Measurements from ENCODE around the gene CCDC188. TPM values are rescaled to one million over a fixed set of nuclear protein-coding genes. Genes with fewer than 3 reads are reported as not detected.

CCDC188 gene
- total RNA-seq, 2 experiments from 2014 or later, result not detected

GRCh38 chr22:20113551-20114310 is 37.1 kb downstream of the CCDC188 start:
- POLR2A ChIA-PET, result interaction anchor here (0.7 kb wide), 1 partner anchor 14 kb away, joined by 3 read pairs; no protein-coding TSS in a partner anchor
- CTCF ChIA-PET, result interaction anchor here (1.1 kb wide), 1 partner anchor 46 kb away, joined by 4 read pairs; no protein-coding TSS in a partner anchor

GRCh38 chr22:20112623-20113511 is 38.0 kb downstream of the CCDC188 start:
- CTCF ChIA-PET, result interaction anchor here (1.1 to 2.8 kb wide), 4 partner anchors 11 to 143 kb away, joined by 3 to 14 read pairs (median 4); no protein-coding TSS in a partner anchor
- POLR2A ChIA-PET, result interaction anchor here (0.7 to 0.9 kb wide), 2 partner anchors 12 to 14 kb away, joined by 3 to 4 read pairs; no protein-coding TSS in a partner anchor

GRCh38 chr22:20111689-20112622 is 38.9 kb downstream of the CCDC188 start:
- ChIA-PET CTCF (interaction anchor here (0.7 to 2.8 kb wide), 7 partner anchors 10 to 142 kb away, joined by 3 to 14 read pairs (median 3); no protein-coding TSS in a partner anchor), POLR2A (interaction anchor here (0.9 to 1.6 kb wide), 2 partner anchors 11 to 29 kb away, joined by 4 to 7 read pairs (median 5); no protein-coding TSS in a partner anchor)

- ChIA-PET CTCF (interaction anchor here (0.7 to 2.8 kb wide), 10 partner anchors 10 to 141 kb away, joined by 3 to 14 read pairs (median 3); no protein-coding TSS in a partner anchor), POLR2A (interaction anchor here (0.5 to 1.6 kb wide), 3 partner anchors 11 to 40 kb away, joined by 5 to 11 read pairs (median 7); no protein-coding TSS in a partner anchor)
These were observed 39.7 kb downstream of the CCDC188 start for GRCh38 chr22:20111045-20111688.

GRCh38 chr22:20110359-20110985 is 40.4 kb downstream of the CCDC188 start:
- POLR2A ChIA-PET, result interaction anchor here (0.5 to 1.6 kb wide), 2 partner anchors 10 to 40 kb away, joined by 5 to 11 read pairs; no protein-coding TSS in a partner anchor

GRCh38 chr22:20109411-20110358 is 41.2 kb downstream of the CCDC188 start:
- POLR2A ChIA-PET, result no interaction called here

More at GRCh38 chr22:20110359-20110985, 40.4 kb downstream of the CCDC188 start:
- CTCF ChIA-PET, result interaction anchor here (0.8 to 2.8 kb wide), 7 partner anchors 9 to 140 kb away, joined by 3 to 14 read pairs (median 3); no protein-coding TSS in a partner anchor

GRCh38 chr22:20108757-20109230 is 42.1 kb downstream of the CCDC188 start:
- CTCF ChIA-PET, result interaction anchor here (0.9 to 1.2 kb wide), 2 partner anchors 8 to 24 kb away, joined by 3 read pairs; partner anchors contain the start of gene TRMT2A
- POLR2A ChIA-PET, result interaction anchor here (1.3 kb wide), 1 partner anchor 9 kb away, joined by 3 read pairs; no protein-coding TSS in a partner anchor

More at GRCh38 chr22:20109411-20110358, 41.2 kb downstream of the CCDC188 start:
- CTCF ChIA-PET, result interaction anchor here (1.0 to 2.8 kb wide), 3 partner anchors 8 to 139 kb away, joined by 4 to 14 read pairs (median 4); no protein-coding TSS in a partner anchor

- POLR2A ChIA-PET, result interaction anchor here (0.8 to 1.3 kb wide), 2 partner anchors 8 to 9 kb away, joined by 3 read pairs; partner anchors contain the start of gene RANBP1
- CTCF ChIA-PET, result interaction anchor here (0.9 to 1.2 kb wide), 2 partner anchors 9 to 23 kb away, joined by 3 read pairs; partner anchors contain the start of gene TRMT2A
These were observed 42.7 kb downstream of the CCDC188 start for GRCh38 chr22:20107951-20108756.

GRCh38 chr22:20107471-20107901 is 43.4 kb downstream of the CCDC188 start:
- ChIA-PET CTCF (no interaction called here), POLR2A (interaction anchor here (0.8 kb wide), 1 partner anchor 9 kb away, joined by 3 read pairs; the partner anchor contains the start of gene RANBP1)

- CTCF ChIA-PET, result interaction anchor here (2.2 kb wide), 1 partner anchor 8 kb away, joined by 7 read pairs; the partner anchor contains the start of gene RANBP1
- POLR2A ChIA-PET, result no interaction called here
These were observed 44.0 kb downstream of the CCDC188 start for GRCh38 chr22:20106849-20107237.

GRCh38 chr22:20106205-20106848 is 44.5 kb downstream of the CCDC188 start:
- CTCF ChIA-PET, result interaction anchor here (1.3 to 2.2 kb wide), 2 partner anchors 9 to 153 kb away, joined by 5 to 7 read pairs; partner anchors contain the start of gene RANBP1
- POLR2A ChIA-PET, result no interaction called here

- CTCF ChIA-PET, result interaction anchor here (1.3 to 2.2 kb wide), 2 partner anchors 10 to 152 kb away, joined by 5 to 7 read pairs; partner anchors contain the start of gene RANBP1
These were observed 45.2 kb downstream of the CCDC188 start for GRCh38 chr22:20105456-20106204.

GRCh38 chr22:20102203-20102780 is 48.6 kb downstream of the CCDC188 start:
- ChIA-PET CTCF (interaction anchor here (0.8 to 2.8 kb wide), 4 partner anchors 9 to 132 kb away, joined by 3 to 14 read pairs (median 8); partner anchors contain the start of genes RANBP1 and TRMT2A), POLR2A (interaction anchor here (0.7 kb wide), 1 partner anchor 205 kb away, joined by 5 read pairs; no protein-coding TSS in a partner anchor)

More at GRCh38 chr22:20105456-20106204, 45.2 kb downstream of the CCDC188 start:
- POLR2A ChIA-PET, result no interaction called here
